Left forelimb (tissue), 1 donor: ENCODE results near the gene DCAF7.

Experiments used
- DNase-seq: peaks from one replicate; pipeline ENCODE4 v3.0.0-alpha.2; 2018; ENCODE audit warnings: low spot score

DCAF7 gene

GRCh38 chr17:63588797-63589196 lies 38.5 kb downstream of the DCAF7 start:
- DNase-seq: no peak

DNA sequence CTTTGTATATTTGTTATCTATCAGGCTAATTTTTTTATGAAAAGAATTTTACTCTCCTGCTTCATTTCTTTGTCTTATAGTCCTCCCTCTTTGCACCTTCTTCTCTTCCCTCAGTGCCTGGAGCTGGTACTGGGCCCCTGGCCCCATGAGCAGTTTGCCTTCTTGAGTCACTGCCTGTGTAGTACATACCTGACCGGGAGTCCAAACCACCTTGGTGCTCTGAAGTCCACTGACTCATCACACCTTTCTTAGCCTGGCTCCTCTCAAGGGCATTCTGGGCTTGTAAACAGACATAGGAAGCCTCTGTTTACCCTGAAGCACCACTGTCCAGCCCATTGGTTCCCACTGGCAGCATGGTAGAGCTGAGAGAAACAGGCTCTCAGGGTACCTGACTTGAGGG lies 39.4 kb downstream of the DCAF7 start:
- DNase-seq: no peak

DNA sequence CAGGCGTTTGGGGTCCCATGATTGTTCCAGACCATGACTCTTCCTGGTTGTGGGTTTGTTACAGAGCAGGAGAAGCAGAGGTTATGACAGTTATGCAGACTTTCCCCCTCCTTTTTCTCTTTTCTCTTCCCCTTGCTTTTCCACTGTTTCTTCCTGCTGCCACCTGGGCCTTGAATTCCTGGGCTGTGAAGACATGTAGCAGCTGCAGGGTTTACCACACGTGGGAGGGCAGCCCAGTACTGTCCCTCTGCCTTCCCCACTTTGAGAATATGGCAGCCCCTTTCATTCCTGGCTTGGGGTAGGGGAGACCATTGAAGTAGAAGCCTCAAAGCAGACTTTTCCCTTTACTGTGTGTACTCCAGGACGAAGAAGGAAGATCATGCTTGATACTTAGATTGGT lies 42.5 kb downstream of the DCAF7 start:
- DNase-seq: no peak

DNA sequence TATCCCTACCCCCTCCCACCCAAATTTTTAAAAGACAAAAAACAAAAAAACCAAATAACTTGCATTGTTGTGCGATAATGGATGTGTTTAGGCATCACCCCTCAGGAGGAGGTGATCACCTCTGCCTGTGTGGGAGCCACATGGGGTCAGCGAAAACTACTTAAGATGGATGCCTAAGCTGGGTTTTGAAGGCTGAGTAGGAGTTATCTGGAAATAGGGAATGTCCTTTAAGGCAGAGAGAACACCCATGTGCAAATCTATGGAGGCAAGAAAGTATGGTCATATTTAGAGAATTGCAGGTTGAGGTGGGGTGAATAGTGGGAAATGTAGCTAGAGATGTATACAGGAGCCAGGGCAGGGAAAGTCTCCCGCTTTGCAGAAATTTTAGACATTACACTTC lies 44.9 kb downstream of the DCAF7 start:
- DNase-seq: no peak

DNA sequence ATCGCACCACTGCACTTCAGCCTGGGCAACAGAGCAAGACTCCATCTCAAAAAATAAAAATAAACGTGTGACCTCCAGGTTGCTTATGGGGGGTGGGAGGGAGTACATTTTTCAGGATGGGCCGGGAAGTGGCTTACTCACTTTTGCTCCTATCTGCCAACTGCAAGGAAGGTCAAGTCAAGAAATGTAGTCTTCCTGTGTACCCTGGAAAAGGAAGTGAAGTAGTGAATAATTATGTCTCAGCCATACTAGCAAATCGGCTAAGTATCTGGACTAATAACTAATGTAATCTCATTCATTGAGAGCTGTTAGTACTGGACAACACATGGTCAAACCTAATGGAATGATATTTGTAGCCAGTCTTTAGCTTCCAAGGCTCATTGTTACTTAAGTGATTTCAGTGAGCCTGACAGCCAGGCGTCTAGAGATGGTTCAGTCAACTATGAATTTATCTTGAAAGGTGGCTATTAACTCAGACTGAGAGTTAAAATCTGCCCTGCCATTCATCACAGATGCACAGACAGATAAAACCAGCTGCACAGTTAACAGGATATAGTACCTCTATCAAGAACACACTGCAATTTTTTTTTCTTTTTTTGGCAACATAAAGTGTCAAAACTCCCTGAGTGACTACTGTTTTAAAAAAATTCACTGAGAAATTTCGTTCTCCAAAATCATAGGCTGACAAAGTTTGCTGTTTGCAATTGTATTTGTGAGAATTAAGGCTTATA lies 46.7 kb downstream of the DCAF7 start:
- DNase-seq: no peak

GRCh38 chr17:63598281-63598680 lies 48.0 kb downstream of the DCAF7 start:
- no peak for DNase-seq

DNA sequence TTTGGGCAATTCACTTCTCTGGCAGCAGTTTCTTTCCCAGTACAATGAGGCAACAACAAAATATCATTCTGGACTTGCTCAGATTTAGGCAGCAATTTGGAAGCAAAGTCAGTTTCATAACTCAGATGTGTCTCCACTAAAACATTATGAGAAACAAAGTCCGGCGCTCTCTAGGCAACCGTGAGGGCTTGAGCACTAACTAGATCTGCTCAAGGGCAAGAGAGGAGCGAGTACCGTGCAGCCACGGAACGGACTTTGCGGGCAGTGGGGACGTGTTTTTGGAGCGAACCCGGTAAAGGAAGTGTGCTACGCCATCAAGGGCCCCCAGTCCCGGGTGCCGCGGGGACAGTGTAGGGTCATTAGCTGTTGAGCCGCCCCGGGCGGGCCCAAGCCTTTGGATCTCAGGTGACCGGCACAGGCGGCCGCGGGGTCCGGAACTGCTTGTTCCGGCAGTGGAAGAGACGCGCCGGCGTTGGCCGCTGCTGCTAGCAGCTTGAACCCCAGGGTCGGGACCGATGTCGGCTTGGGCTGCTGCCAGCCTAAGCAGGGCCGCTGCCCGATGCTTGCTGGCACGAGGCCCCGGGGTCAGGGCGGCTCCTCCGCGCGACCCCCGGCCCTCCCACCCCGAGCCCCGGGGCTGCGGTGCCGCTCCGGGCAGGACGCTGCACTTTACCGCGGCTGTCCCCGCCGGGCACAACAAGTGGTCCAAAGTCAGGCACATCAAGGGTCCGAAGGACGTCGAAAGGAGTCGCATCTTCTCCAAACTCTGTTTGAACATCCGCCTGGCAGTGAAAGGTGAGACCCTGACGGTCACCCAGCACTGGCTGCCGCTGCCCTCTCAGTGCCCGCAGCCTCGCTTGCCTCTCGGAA lies 50.5 kb downstream of the DCAF7 start, which contains the start of gene TACO1:
Gene TACO1, plus strand, starts transcription at position 327 of the 870 bp plus-strand sequence. Its CDS starts 189 bp downstream, at position 516.
- DNase-seq: peak; percentile 90

GRCh38 chr17:63601439-63602371 lies 51.4 kb downstream of the DCAF7 start:
- no peak for DNase-seq

DNA sequence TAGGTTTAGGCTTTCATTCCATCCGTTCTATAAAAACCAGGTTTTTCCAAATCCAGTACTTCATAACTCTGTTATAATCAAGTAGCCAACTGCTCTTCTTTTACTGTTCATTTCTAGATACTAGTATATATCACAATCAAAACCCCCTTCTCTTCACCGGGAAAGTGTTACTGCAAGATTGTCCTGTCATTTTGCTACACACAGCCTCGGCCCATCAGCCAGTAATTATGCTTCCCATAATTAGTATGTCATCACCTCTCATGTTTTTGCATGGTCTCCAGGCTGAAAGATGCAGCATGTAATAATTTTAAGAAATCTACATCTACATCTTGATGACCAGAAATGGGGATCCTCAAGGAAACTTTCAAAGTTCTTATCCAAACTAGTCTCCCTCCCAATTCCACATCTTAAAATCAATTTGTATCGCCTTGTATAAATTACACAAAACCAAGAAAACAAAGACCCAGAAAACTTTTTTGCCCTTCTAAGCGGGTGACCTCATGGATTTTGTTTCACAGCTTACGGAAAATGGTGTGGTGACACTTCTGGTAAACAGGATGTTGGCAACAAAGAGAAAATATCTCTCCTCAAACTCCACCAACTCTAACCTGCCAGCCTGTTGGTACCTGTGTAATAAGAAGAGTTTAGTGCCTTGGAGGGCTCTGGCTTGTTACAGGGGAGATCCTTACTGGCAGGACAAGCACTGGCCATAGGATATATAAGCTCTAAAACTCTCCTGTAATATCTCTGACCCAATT lies 59.7 kb downstream of the DCAF7 start:
- no peak for DNase-seq

GRCh38 chr17:63610854-63611253 lies 60.6 kb downstream of the DCAF7 start:
- DNase-seq: no peak

- no peak for DNase-seq
These were observed 61.1 kb downstream of the DCAF7 start for GRCh38 chr17:63611354-63611753.

DNA sequence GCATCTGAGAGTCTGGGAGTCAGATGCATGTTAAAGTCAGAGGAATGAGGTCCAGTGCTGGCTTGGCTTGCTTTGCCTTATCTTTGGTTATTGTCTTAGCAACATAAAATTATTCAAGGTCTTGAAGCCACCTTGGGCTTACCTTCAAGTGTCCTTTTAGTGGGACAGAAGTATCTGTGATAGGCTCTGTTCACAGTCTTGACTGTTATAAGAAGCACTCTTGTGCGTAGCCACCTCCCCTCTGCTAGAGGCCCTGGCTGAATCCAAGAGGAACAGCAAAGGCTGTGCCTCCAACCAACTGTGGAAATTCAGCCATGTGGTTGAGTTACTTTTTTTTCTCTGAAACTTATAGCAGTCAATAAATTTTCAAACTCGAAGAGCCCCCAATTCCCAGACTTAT lies 63.4 kb downstream of the DCAF7 start:
- DNase-seq: no peak

DNA sequence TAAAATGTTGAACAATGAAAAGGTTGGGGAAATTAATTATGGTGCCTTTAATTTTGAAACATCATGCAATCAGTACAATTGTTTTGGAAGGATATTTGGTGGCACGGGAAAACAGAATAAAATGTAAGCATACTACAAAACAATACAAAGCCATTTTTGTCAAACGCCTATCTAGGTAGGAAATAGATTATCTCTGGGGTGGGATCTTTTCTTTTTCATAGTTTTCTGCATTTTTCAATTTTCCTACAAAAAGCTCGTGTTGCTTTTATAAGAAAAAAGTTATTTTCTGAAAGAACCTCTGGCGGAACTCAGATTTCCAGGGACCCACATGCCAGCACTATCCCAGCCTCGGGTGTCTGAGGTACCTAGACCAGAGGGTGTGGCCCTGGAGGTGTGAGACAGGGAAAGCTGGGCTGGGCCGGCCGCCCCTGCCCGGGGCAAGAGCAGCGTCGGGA lies 71.0 kb downstream of the DCAF7 start:
- DNase-seq: no peak

DNA sequence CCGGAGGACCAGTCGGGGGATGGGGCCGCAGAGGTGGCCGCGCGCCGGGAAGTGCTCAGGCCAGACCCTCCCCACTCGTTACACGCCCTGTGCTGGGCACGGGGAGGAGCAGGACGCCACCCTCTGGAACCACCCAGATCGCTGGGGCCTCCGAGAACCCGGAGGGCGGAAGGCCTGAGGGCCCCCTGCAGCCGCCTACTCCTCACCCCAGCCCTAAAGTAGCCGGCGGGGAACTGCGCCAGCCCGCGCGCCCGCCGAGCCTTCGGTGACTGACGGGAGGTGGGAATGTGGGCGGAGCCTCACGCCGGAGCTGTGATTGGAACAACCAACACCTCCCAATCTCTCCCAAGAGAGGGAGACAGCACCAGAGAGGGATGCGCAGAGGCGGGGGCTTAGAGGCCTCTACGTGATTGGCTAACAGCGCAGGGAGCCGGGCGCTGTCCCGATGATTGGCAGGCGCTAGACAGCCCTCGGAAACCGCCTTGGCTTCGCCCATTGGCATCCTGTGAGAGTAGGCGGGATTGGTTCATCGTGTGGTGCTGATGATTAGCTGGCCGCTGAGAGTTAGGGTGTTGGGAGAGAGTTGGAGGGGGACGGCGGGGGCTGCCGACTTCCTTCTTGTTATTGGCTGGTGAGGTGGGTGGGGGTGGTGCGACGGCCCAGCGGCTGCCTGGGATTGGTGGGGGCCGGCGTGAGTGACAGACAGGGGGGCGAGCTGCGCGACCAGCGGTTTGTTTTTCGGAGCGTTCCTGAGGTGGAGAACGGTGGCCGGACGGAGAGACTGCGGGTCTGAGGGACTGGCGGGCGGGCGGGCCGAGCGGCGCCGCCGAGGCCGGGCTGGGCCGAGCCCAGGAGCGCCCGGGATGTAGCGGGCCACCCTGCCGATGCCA lies 71.7 kb downstream of the DCAF7 start, which contains the start of gene MAP3K3:
Gene MAP3K3, plus strand, starts transcription at position 734 of the 890 bp plus-strand sequence. CDS start 343 bp downstream, outside the sequence.
- peak; percentile 97 for DNase-seq

GRCh38 chr17:63622574-63623390 lies 72.5 kb downstream of the DCAF7 start:
- peak; percentile 78 for DNase-seq

DNA sequence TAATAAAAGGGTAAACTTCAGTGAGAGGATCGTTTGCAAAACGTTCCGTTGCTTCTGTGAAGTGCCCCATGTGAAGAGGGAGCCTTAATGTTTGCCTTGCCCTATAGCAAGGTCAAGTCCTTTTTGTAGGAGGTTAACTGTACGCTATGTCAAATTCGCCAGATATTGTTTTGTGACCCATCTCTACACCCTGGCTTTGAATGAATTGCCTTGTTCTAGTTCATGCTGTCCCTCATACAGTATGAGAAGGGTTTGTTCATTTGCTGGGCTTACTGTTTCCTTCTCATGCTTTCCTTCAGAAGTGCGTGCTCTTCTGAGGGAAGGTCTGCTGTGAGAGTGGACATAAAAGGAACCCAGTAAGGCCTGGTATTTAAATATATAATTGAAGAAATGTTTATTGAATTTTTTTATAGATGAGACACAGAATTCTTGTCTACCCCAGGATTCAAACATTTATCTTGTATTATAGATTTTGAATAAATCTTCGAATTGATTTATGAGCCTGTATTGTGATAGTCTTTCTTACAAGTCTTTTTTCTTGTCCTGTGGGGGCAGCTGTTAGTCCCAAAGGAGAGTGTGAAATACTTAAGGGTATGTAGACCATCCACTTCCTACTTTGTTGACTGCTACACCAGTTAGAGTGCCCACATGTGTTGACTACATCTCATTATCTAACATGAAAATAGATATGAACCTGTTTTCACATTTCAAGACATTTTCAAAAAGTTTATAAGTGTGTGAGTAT lies 73.7 kb downstream of the DCAF7 start:
- DNase-seq: no peak

DNA sequence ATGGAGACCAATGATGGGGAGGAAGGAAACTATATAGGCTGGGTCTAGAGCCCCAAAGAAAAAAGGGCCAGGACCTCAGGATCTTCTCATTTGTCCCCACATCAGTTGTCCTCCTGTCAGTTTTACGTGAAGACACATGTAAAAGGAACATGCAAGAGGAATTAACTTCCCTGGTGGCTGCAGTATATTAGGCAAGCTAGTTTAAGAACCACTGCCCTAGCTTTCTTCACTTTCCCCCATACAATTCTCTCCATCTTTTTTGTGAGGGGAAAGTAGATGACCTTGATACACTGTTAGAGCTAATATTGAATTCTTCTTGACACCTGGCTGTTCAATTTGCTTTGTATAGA lies 74.2 kb downstream of the DCAF7 start:
- no peak for DNase-seq

GRCh38 chr17:63626551-63627180 lies 76.4 kb downstream of the DCAF7 start:
- no peak for DNase-seq
